GM12872 (cell line): ENCODE measurements around the gene ENGASE.

Experiments used
- CTCF ChIP-seq: IDR thresholded peaks from 3 replicates; pipeline ENCODE4 v1.5.1; 2011; ENCODE audit warnings: low read depth, mild to moderate bottlenecking, low read length, moderate library complexity; ENCODE audit not compliant: insufficient read depth

Gene ENGASE

GRCh38 chr17:79081571-79082276 is 7.1 kb downstream of the ENGASE start:
- TF ChIP-seq CTCF = no peak

- TF ChIP-seq CTCF = peak; percentile 82
Observed at GRCh38 chr17:79082311-79083190, 7.9 kb downstream of the ENGASE start.

GRCh38 chr17:79083191-79083971 is 8.8 kb downstream of the ENGASE start:
- TF ChIP-seq CTCF = no peak

GRCh38 chr17:79084291-79085153 is 9.9 kb downstream of the ENGASE start:
- no peak for TF ChIP-seq CTCF

- TF ChIP-seq CTCF = no peak
Observed at GRCh38 chr17:79085154-79085920, 10.7 kb downstream of the ENGASE start.

GRCh38 chr17:79085921-79086551 is 11.4 kb downstream of the ENGASE start:
- no peak for TF ChIP-seq CTCF
